Type B pancreatic cell (in vitro differentiated cells): ENCODE measurements around the gene PKP1. TPM values are rescaled to one million over a fixed set of nuclear protein-coding genes. Genes with fewer than 3 reads are reported as not detected.

ENCODE experiments used
- DNase-seq: peaks from one replicate; pipeline ENCODE4 v3.0.0; 2021; ENCODE audit warnings: mixed read lengths; ENCODE audit not compliant: unreplicated experiment; ENCODE audit errors: extremely low spot score
- H3K27ac Mint-ChIP-seq: 2 replicates; pipeline ENCODE4 v1.8.0; 2021; ENCODE audit warnings: mild to moderate bottlenecking, mixed read lengths
- H3K27me3 Mint-ChIP-seq: 2 replicates; pipeline ENCODE4 v1.8.0; 2021; ENCODE audit warnings: mixed read lengths
- H3K36me3 Mint-ChIP-seq: 2 replicates; pipeline ENCODE4 v1.8.0; 2021; ENCODE audit warnings: mixed read lengths
- H3K4me1 Mint-ChIP-seq: one replicate; pipeline ENCODE4 v1.8.0; 2021; ENCODE audit warnings: mixed read lengths; ENCODE audit not compliant: unreplicated experiment
- H3K4me3 Mint-ChIP-seq: 2 replicates; pipeline ENCODE4 v1.8.0; 2021; ENCODE audit warnings: mild to moderate bottlenecking, mixed read lengths
- H3K9me3 Mint-ChIP-seq: 2 replicates; pipeline ENCODE4 v1.8.0; 2021; ENCODE audit warnings: mixed read lengths
- total RNA-seq: library from RNA; stranded (reverse); gene quantifications from 2 replicates; pipeline ENCODE4 v1.2.1, GENCODE V29; 2021; ENCODE audit warnings: low replicate concordance
- TF ChIP-seq, protein P1 (sequence below): fragments of 200-600 bp; sonication (generic); conservative IDR thresholded peaks from 2 replicates; pipeline ENCODE4 v1.5.0; 2021; ENCODE audit warnings: antibody characterized with exemption, mild to moderate bottlenecking

PKP1 gene
- total RNA-seq, 1 donor from 2014 or later: 7.6 TPM

DNA sequence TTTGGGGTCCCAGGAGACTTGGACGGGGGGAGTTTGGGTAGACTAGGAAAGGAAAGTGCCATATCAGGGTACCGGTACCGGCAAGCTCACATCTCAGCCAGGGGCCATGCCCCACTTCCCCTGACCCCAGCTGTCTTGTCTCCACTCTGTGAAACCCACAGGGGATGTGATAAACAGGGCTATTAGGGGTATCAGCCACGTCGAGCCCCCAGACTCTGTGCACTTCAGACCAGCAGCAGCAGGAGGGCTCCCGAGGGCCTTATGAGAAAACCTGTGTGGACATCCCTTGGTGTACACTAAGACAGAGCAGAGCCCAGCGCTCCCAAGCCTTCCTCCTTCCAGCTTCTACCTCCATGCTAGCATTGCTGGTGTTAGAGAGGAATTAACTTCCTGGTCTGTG lies 47.9 kb downstream of the PKP1 start:
- Mint-ChIP-seq H3K27me3 (peaks cover 20% of the 10 kb centered on the region), H3K36me3 (no peaks in the 10 kb centered on the region), H3K9me3 (no peaks in the 10 kb centered on the region), H3K4me3 (no peak overlapping the region), H3K27ac (no peak overlapping the region), H3K4me1 (peaks cover 17% of the 10 kb centered on the region)
- no peak for DNase-seq
- TF ChIP-seq, protein P1, sequence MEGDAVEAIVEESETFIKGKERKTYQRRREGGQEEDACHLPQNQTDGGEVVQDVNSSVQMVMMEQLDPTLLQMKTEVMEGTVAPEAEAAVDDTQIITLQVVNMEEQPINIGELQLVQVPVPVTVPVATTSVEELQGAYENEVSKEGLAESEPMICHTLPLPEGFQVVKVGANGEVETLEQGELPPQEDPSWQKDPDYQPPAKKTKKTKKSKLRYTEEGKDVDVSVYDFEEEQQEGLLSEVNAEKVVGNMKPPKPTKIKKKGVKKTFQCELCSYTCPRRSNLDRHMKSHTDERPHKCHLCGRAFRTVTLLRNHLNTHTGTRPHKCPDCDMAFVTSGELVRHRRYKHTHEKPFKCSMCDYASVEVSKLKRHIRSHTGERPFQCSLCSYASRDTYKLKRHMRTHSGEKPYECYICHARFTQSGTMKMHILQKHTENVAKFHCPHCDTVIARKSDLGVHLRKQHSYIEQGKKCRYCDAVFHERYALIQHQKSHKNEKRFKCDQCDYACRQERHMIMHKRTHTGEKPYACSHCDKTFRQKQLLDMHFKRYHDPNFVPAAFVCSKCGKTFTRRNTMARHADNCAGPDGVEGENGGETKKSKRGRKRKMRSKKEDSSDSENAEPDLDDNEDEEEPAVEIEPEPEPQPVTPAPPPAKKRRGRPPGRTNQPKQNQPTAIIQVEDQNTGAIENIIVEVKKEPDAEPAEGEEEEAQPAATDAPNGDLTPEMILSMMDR: no peak

DNA sequence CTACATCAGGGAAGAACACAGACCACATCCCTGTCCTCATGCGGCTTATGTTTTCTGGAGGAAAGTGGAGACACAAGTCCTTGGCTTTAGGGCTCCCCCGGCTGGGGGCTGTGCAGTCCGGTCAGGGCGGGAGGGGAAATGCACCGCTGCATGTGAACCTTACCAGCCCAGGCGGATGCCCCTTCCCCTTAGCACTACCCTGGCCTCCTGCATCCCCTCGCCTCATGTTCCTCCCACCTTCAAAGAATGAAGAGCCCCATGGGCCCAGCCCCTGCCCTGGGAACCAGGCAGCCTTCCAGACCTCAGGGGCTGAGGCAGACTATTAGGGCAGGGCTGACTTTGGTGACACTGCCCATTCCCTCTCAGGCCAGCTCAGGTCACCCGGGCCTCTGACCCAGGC lies 48.7 kb downstream of the PKP1 start:
- Mint-ChIP-seq H3K4me1 (peaks cover 17% of the 10 kb centered on the region), H3K27ac (no peak overlapping the region), H3K36me3 (no peaks in the 10 kb centered on the region), H3K4me3 (no peak overlapping the region), H3K27me3 (peaks cover 15% of the 10 kb centered on the region), H3K9me3 (no peaks in the 10 kb centered on the region)
- TF ChIP-seq, protein P1: no peak
- DNase-seq: no peak

DNA sequence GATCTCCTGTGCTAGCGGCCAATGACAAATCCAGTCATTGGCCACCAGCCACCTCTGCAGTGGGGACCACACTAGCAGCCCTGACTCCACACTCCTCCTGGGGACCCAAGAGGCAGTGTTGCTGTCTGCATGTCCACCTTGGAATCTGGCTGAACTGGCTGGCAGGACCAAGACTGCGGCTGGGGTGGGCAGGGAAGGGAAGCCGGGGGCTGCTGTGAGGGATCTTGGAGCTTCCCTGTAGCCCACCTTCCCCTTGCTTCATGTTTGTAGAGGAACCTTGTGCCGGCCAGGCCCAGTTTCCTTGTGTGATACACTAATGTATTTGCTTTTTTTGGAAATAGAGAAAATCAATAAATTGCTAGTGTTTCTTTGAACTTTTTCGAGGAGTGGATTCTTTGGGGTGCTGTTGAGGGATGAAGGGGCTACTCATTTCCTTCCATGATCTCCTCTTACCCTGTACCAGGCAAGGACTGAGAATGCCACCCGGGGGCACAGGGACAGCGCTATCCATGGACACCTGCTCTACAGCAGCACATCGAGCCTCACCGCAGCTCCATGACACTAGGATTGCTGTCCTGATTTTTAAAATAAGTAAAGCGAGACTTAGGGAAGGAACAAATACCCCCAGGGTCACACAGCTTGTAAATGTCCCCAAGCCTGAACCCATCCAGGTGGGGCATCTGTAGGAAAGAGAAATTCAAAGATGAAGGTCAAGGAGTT lies 49.5 kb downstream of the PKP1 start:
- DNase-seq: no peak
- H3K9me3 Mint-ChIP-seq: no peaks in the 10 kb centered on the region
- H3K36me3 Mint-ChIP-seq: no peaks in the 10 kb centered on the region
- TF ChIP-seq, protein P1: no peak
- H3K4me1 Mint-ChIP-seq: peaks cover 17% of the 10 kb centered on the region
- H3K4me3 Mint-ChIP-seq: no peak overlapping the region
- H3K27ac Mint-ChIP-seq: no peak overlapping the region
- H3K27me3 Mint-ChIP-seq: peaks cover 13% of the 10 kb centered on the region

DNA sequence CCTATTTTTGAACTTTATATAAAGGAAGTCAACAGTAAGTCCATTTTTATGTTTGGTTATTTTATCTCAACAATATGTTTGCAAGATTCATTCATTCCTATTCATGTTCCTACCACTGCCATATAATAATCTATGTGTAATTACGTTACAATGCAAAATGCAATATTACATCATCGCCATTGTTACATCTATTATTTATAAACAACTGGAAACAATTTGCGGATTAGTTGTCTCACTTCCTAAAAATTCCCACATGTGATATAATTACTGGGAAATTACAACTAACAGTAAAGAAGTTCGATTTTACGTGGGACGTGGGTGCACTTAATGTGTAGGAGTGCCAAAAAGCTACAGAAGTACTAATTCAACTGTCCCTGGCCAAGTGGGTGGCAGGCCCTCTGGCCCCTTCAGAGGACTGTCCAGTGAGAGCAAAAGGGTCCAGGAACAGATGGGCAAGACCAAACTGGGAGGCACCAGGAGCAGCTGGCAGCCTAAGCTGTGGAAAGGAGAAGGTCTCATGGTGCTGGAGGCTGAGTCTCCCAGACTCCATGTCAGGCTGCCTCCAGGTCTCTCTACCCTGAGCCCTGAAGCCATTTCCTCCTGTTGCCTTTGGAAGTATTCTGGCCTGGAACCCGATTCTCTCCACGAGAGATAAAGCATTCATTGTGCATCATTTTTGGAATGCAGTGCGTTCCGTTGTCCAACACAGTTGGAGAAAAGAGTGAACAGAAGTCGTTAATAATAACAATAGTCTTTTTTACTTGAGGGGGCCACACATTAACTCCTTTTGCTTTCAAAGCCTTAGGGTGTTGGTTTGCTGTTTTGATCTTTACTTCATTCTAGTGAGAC lies 51.2 kb downstream of the PKP1 start:
- DNase-seq: no peak
- peak overlapping the region; percentile 72 for H3K27ac Mint-ChIP-seq
- peaks cover 14% of the 10 kb centered on the region for H3K27me3 Mint-ChIP-seq
- H3K4me3 Mint-ChIP-seq: no peak overlapping the region
- peaks cover 12% of the 10 kb centered on the region for H3K4me1 Mint-ChIP-seq
- TF ChIP-seq, protein P1: no peak
- no peaks in the 10 kb centered on the region for H3K9me3 Mint-ChIP-seq
- no peaks in the 10 kb centered on the region for H3K36me3 Mint-ChIP-seq

DNA sequence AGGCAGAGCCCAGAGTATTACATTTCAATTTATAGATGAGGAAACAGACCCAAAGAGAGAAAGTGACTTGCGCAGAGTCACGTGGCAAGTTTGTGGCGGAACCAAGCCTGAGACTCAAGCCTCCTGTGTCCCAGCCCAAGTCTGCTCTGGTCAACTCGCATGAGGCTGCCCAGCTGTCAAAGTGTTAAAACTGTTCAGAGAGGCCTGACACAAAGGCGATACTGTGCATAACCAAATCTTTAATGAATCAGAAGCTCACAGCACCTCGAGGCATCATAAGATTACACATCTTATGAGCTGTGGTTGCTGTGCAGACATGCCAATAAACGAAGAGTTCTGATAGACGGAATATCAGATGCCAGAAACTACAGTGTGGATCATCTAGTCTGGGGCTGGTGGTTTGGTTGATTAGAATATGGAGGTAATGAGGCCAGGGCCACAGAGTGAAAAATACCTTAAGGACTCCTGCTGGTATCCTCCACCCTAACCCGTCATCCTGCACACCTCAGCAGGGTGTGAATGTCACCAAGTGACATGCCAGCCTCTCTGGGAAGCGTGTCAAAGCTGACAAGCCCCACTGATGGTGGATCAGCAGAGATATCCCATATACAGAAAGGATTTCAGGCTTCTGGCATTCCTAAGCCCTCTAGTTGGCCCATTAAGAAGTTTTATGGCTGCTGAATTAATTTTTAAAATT lies 52.0 kb downstream of the PKP1 start:
- Mint-ChIP-seq H3K4me3 (no peak overlapping the region), H3K36me3 (no peaks in the 10 kb centered on the region), H3K27ac (peak overlapping the region; percentile 72), H3K4me1 (peaks cover 12% of the 10 kb centered on the region), H3K27me3 (peaks cover 12% of the 10 kb centered on the region), H3K9me3 (no peaks in the 10 kb centered on the region)
- no peak for DNase-seq
- TF ChIP-seq, protein P1: no peak
